CD14-positive monocyte (primary cell): ENCODE measurements around the gene STARD10. TPM values are rescaled to one million over a fixed set of nuclear protein-coding genes. Genes with fewer than 3 reads are reported as not detected.

Source experiments
- DNase-seq, 3 donors: peaks; one replicate each; pipeline ENCODE4 v3.0.0-alpha.2; 2011 to 2022
- H2AFZ ChIP-seq: 2 replicates; pipeline ENCODE4 v1.6.0; 2012; ENCODE audit warnings: mild to moderate bottlenecking, low read depth, low read length, inconsistent platforms; ENCODE audit not compliant: insufficient read depth, poor library complexity, severe bottlenecking
- H3K27ac ChIP-seq, 2 donors: 1 replicate in 1 of 2; 2 replicates in 1 of 2; pipeline ENCODE4 v1.5.1; 2012 to 2013; ENCODE audit warnings: low read length in 2 of 2, control low read depth in 1 of 2, inconsistent platforms in 1 of 2, low read depth in 1 of 2, mild to moderate bottlenecking in 1 of 2
- H3K27me3 ChIP-seq, 2 donors: one replicate each; pipeline versions ENCODE4 v1.6.0 to v1.6.1; 2011 to 2013; ENCODE audit warnings: low read length in 2 of 2; ENCODE audit not compliant: control insufficient read depth in 2 of 2, insufficient read depth in 2 of 2
- H3K36me3 ChIP-seq, 2 donors: replicated peaks in 1 of 2; 1 replicate in 1 of 2; 2 replicates in 1 of 2; pipeline versions ENCODE4 v1.5.1 to v1.6.1; 2012 to 2013; ENCODE audit warnings: low read length in 2 of 2, control low read depth in 1 of 2, inconsistent platforms in 1 of 2, mild to moderate bottlenecking in 1 of 2; ENCODE audit not compliant: insufficient read depth in 2 of 2, control insufficient read depth in 1 of 2
- H3K4me1 ChIP-seq, 2 donors: 1 replicate in 1 of 2; 2 replicates in 1 of 2; pipeline versions ENCODE4 v1.5.1 to v1.6.1; 2012 to 2013; ENCODE audit warnings: low read length in 2 of 2, control low read depth in 1 of 2, inconsistent platforms in 1 of 2, mild to moderate bottlenecking in 1 of 2, moderate library complexity in 1 of 2; ENCODE audit not compliant: insufficient read depth in 2 of 2, control insufficient read depth in 1 of 2
- H3K4me2 ChIP-seq: replicated peaks from 2 replicates; pipeline ENCODE3; 2012; ENCODE audit warnings: low read length, moderate library complexity, mild to moderate bottlenecking; ENCODE audit not compliant: poor library complexity, severe bottlenecking; ENCODE audit errors: extremely low read depth
- H3K4me3 ChIP-seq, 3 experiments: fragments of 200-600 bp in 1 of 3; sonication (generic) in 1 of 3; replicated peaks in 1 of 3; 1 replicate in 2 of 3; 2 replicates in 1 of 3; pipeline ENCODE4 v1.5.1; 2011 to 2013; ENCODE audit warnings: low read length in 3 of 3, mild to moderate bottlenecking in 3 of 3, control low read depth in 2 of 3, low read depth in 2 of 3, inconsistent platforms in 1 of 3, moderate library complexity in 1 of 3
- H3K79me2 ChIP-seq: 2 replicates; pipeline ENCODE4 v1.6.0; 2012; ENCODE audit warnings: mild to moderate bottlenecking, control low read depth, inconsistent platforms, low read length, moderate library complexity; ENCODE audit not compliant: insufficient read depth
- H3K9ac ChIP-seq: 2 replicates; pipeline ENCODE4 v1.6.0; 2017; ENCODE audit warnings: low read length, mild to moderate bottlenecking; ENCODE audit not compliant: insufficient read depth, poor library complexity, severe bottlenecking
- H3K9me3 ChIP-seq, 2 donors: replicated peaks in 1 of 2; 1 replicate in 1 of 2; 2 replicates in 1 of 2; pipeline versions ENCODE4 v1.5.1 to v1.6.1; 2012 to 2013; ENCODE audit warnings: low read length in 2 of 2, control low read depth in 1 of 2; ENCODE audit not compliant: control insufficient read depth in 1 of 2, insufficient read depth in 1 of 2
- H4K20me1 ChIP-seq: 2 replicates; pipeline ENCODE4 v1.6.0; 2012; ENCODE audit warnings: mild to moderate bottlenecking, low read length, control low read depth, moderate library complexity; ENCODE audit not compliant: insufficient read depth
- H3K27ac Mint-ChIP-seq, 7 donors: one replicate each; pipeline ENCODE4 v1.8.0; 2020; ENCODE audit warnings: mild to moderate bottlenecking in 7 of 7, mixed read lengths in 7 of 7, moderate library complexity in 6 of 7, inconsistent platforms in 2 of 7
- H3K27me3 Mint-ChIP-seq, 3 donors: one replicate each; pipeline ENCODE4 v1.8.0; 2021 to 2022; ENCODE audit warnings: low read depth in 3 of 3, mild to moderate bottlenecking in 3 of 3, mixed read lengths in 3 of 3, moderate library complexity in 3 of 3, inconsistent platforms in 1 of 3
- H3K36me3 Mint-ChIP-seq, 2 donors: one replicate each; pipeline ENCODE4 v1.8.0; 2020; ENCODE audit warnings: mixed read lengths in 2 of 2, inconsistent platforms in 1 of 2, mild to moderate bottlenecking in 1 of 2
- H3K4me1 Mint-ChIP-seq: one replicate; pipeline ENCODE4 v1.8.0; 2020; ENCODE audit warnings: mild to moderate bottlenecking, mixed read lengths
- H3K4me3 Mint-ChIP-seq, 2 donors: one replicate each; pipeline ENCODE4 v1.8.0; 2020; ENCODE audit warnings: mild to moderate bottlenecking in 2 of 2, mixed read lengths in 2 of 2, moderate library complexity in 1 of 2
- H3K9me3 Mint-ChIP-seq, 7 donors: one replicate each; pipeline ENCODE4 v1.8.0; 2020 to 2022; ENCODE audit warnings: mixed read lengths in 7 of 7, mild to moderate bottlenecking in 6 of 7, moderate library complexity in 6 of 7, inconsistent platforms in 2 of 7
- WGBS: methylation state at CpG from one replicate; pipeline ENCODE4 v1.1.5; 2013; ENCODE audit warnings: missing lambda C conversion rate; ENCODE audit not compliant: insufficient coverage; 5-methylcytosine and 5-hydroxymethylcytosine counted together
- intact Hi-C, 2 donors: fragments of 100-400 bp; cut with micrococcal nuclease; formaldehyde crosslinking; loops; one replicate each; pipeline versions ENCODE4 v1.15.0 to v1.15.1; 2023
- polyA plus RNA-seq, 3 donors: library from polyadenylated mRNA; depleted of rRNA in 1 of 3; unstranded in 2 of 3; stranded (reverse) in 1 of 3; fragments of 300-500 nt in 2 of 3; fragments of >200 nt in 1 of 3; fragmentation: Illumina TruSeq in 2 of 3; gene quantifications; 1 replicate in 2 of 3; 2 replicates in 1 of 3; pipeline ENCODE4 v1.2.3, GENCODE V29; 2012 to 2021
- TF ChIP-seq, protein P1 (sequence below): fragments of 200-600 bp; IDR thresholded peaks from one replicate; pipeline ENCODE4 v1.8.0; 2022; ENCODE audit warnings: antibody characterized with exemption, mild to moderate bottlenecking

STARD10 gene
- polyA plus RNA-seq, 3 donors: 13.6 to 18.7 (median 15.4) TPM

DNA sequence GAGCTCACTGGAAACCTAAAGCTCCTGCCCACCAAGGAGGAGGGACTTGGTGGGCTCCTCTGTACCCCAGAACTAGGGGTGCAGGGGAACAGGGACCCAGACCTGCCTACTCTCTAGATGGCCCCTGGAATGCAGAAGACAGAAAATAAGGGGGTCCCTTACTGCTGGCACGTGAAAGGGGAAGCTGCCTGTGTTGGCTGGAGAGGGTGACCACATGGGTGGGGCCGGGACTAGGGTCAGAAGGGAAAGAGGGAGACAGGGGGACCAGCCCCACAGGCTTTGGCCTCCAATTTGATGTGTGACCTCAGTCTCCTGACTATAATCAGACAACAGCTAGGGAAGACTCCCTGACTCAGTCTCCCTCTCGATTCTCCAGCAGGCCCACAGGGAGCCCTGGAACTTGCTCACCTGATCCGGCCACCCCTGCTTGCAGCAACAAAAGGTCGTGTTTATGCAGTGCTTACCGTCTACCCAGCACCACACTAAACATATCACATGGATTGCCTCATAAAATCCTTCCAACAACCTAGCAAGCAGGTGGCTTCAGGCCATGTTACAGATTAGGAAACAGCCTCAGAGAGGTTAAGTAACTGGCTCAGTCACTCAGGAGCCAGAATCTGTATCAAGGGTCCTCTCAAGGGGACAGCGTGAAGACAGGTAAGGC lies 51.9 kb downstream of the STARD10 start:
- Histone ChIP-seq H3K4me1 (peaks cover 77 to 87% of the 10 kb centered on the region in 2 donors), H3K9ac (peak overlapping the region; percentile 70), H3K79me2 (peaks cover 98% of the 10 kb centered on the region), H3K4me3 (peak overlapping the region in 1 of 3 experiments; percentile 57), H3K36me3 (peaks cover 0 to 5% of the 10 kb centered on the region in 2 donors), H3K4me2 (peak overlapping the region; percentile 58), H3K27me3 (no peaks in the 10 kb centered on the region), H3K9me3 (no peaks in the 10 kb centered on the region), H2AFZ (no peak overlapping the region), H4K20me1 (peaks cover 28% of the 10 kb centered on the region), H3K27ac (peak overlapping the region; percentile 83 to 99)
- Mint-ChIP-seq H3K36me3 (peaks cover 25 to 31% of the 10 kb centered on the region in 2 donors), H3K27me3 (peaks cover 0 to 4% (median 0%) of the 10 kb centered on the region in 3 donors), H3K4me1 (peaks cover 82% of the 10 kb centered on the region), H3K9me3 (peaks cover 0 to 4% (median 0%) of the 10 kb centered on the region in 7 donors), H3K4me3 (peak overlapping the region; percentile 68 to 87), H3K27ac (peak overlapping the region; percentile 100)
- DNase-seq: peak in 2 of 3 donors; percentile 49 to 61
- TF ChIP-seq, protein P1, sequence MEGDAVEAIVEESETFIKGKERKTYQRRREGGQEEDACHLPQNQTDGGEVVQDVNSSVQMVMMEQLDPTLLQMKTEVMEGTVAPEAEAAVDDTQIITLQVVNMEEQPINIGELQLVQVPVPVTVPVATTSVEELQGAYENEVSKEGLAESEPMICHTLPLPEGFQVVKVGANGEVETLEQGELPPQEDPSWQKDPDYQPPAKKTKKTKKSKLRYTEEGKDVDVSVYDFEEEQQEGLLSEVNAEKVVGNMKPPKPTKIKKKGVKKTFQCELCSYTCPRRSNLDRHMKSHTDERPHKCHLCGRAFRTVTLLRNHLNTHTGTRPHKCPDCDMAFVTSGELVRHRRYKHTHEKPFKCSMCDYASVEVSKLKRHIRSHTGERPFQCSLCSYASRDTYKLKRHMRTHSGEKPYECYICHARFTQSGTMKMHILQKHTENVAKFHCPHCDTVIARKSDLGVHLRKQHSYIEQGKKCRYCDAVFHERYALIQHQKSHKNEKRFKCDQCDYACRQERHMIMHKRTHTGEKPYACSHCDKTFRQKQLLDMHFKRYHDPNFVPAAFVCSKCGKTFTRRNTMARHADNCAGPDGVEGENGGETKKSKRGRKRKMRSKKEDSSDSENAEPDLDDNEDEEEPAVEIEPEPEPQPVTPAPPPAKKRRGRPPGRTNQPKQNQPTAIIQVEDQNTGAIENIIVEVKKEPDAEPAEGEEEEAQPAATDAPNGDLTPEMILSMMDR: no peak
- WGBS: 31% methylated on average over 6 of the region's 7 CpGs
- intact Hi-C loops: no loop called here

DNA sequence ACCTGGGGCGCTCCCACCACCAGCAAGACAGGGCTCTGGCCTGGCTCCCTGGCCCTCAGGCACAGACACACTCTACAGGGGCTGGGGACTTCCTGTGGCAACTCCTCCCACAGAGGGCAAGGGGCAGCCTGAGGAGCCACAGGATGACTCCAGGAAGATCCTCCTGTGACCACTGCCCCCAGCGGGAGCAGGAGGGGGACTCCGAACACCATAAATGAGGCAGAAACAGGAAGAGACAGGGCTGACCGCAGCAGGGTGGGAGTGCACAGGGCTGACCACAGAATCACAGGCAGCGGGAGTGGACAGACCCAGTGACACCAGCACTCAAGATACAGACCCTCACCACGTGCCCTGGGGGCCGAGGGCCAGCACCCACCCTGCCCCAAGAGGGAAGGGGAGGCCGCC lies 52.4 kb downstream of the STARD10 start:
- Histone ChIP-seq H2AFZ (no peak overlapping the region), H3K4me2 (peak overlapping the region; percentile 58), H3K79me2 (peaks cover 98% of the 10 kb centered on the region), H3K4me1 (peaks cover 81 to 90% of the 10 kb centered on the region in 2 donors), H3K4me3 (peak overlapping the region in 1 of 3 experiments; percentile 57), H3K9me3 (no peaks in the 10 kb centered on the region), H4K20me1 (peaks cover 22% of the 10 kb centered on the region), H3K27me3 (no peaks in the 10 kb centered on the region), H3K36me3 (peaks cover 0 to 5% of the 10 kb centered on the region in 2 donors), H3K27ac (peak overlapping the region; percentile 83 to 99), H3K9ac (peak overlapping the region; percentile 70)
- Mint-ChIP-seq H3K27ac (peak overlapping the region; percentile 100), H3K27me3 (peaks cover 0 to 4% (median 2%) of the 10 kb centered on the region in 3 donors), H3K4me3 (peak overlapping the region; percentile 68 to 87), H3K9me3 (peaks cover 0 to 4% (median 0%) of the 10 kb centered on the region in 7 donors), H3K4me1 (peaks cover 87% of the 10 kb centered on the region), H3K36me3 (peaks cover 27 to 32% of the 10 kb centered on the region in 2 donors)
- intact Hi-C loops: no loop called here
- DNase-seq: peak; percentile 88 to 96 (median 88)
- WGBS: 6% methylated on average over 7 of the region's 8 CpGs
- TF ChIP-seq, protein P1: peak; percentile 20
